GM21526 (cell line): ENCODE data around the gene NCCRP1.
"Not testable (repeated sequence)": the region's sequence is repeated elsewhere in the genome, so short reads cannot be mapped to it uniquely, and the experiment has no call there.

Source experiments
- ATAC-seq: cut with Tn5 transposase; IDR thresholded peaks from one replicate; pipeline ENCODE4 v1.9.1; 2021; ENCODE audit warnings: moderate library complexity; ENCODE audit not compliant: unreplicated experiment, low FRiP score

The NCCRP1 gene

DNA sequence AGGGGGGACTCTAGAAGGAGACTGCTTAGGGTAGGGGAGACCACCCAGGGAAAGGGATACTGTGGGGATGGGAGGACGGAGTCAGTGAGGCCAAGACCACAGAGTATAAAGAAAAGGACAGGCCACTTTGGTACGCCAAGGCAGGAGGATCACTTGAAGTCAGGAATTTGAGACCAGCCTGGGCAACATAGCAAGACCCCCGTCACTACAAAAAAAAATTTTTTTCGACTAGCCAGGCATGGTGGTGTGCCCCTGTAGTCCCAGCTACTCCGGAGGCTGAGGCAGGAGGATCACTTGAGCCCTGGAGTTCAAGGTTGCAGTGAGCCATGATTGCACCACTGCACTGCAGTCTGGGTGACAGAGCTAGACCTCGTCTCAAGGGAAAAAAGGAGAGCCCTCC is 41.4 kb downstream of the NCCRP1 start:
- no peak for ATAC-seq

DNA sequence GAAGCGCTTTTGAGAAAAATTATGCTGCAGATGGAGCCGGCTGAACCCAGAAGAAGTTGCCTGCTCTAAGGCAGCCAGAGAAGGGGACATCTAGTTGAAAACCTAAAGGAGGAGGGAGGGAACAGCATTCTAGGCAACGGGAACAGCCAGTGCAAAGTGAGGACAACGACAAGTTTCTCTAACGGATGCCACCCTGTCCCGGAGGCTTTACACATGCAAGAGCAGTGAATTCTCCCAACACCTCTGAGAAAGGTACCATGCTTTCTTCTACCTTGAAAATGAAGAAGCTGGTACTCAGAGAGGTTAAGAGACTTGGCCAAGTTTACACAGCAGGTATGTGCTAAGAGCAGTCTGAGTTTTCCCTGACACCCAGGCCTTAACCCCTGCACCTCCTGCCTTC is 42.2 kb downstream of the NCCRP1 start:
- ATAC-seq = no peak

GRCh38 chr19:39240421-39240820 is 43.7 kb downstream of the NCCRP1 start:
- no peak for ATAC-seq

DNA sequence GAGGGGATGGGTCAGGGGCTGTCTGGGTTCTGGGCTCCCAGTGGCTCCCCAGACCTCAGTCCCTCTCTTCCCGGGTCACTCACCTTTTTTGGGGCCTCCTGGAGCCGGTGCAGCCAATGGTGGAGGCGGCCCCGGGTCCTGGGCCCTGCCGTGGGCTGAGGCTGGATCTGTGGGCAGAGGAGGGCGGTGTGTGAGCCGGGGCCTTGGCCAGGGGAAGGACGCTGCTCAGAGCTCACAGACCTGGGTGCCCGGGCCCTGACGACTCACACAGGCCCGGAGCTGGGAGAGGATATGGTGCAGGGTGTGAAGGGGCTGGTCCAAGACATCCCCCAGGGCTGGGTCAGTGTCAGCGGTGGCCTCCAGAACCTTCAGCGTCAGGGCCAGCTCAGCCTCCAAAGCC is 47.0 kb downstream of the NCCRP1 start:
- ATAC-seq = not testable (repeated sequence)

DNA sequence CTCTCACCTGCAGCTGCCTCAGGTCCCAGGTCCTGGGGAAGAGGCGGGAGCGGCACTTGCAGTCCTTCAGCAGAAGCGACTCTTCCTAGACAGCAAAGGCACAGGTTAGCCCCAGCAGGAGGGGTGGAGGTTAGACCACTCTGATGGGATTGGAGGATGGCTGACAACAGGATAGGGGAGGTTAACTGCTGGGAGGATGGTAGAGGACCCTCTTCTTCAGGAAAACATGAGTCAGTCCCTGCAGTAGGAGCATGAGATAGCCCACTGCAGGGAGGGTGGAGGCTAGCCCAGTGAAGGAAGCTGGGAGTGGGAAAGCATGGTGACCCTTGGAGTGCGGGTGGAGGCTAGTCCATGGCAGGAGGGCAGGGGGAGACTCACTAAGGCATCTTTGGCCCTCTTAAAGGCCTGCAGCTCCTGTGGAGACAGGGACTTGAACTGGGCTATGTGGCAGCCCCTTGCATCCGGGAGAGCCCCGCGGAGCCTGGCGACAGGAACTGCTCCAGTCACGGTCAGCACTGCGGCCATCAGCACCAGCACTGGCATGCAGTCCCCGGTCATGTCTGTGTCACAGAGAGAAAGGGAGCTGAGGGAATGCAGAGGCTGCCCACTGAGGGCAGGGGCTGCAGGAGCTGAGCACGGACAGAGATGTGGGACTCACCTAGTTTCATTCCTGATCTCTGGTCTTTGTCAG is 47.8 kb downstream of the NCCRP1 start, which contains the start of gene IFNL3:
Gene IFNL3 (minus strand): TSS at position 597 of the 691 bp plus-strand sequence. CDS start 39 bp downstream, at position 558.
- ATAC-seq = not testable (repeated sequence)

GRCh38 chr19:39245166-39245565 is 48.4 kb downstream of the NCCRP1 start:
- not testable (repeated sequence) for ATAC-seq

DNA sequence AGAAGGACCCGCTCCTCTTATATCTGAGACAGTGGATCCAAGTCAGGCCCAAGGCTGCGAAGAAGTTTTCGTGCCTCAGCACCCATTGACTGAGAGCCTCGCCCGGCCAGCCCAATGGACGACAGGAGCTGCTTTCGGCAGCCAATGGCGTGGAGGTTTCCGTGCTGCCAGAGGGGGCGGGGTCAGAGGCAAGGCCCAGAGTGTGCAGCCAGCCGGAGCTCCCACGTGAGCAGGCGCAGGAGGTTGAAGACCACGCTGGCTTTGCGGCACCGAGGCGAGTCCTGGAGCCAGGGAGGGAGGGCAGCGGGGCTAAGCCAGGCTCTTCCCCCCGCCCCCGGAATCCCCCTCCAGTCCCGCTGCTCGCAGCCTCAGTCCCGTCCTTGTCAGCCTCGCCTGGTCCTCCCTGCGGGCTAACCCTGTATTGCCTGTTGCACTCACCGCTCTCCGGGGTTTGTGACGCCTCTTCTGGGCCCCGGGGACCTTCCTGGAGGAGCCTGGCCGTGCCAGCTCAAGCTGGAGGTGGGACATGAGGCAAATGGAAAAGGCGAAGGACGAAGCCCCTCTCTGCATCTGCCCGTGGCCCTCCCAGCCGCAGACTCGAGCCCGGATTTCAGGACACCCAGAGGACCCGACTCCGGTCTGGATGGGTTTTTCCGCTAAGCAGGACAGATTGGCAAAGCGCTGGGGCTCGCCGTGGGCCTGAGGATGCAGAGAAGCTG is 50.3 kb downstream of the NCCRP1 start:
- ATAC-seq = no peak

GRCh38 chr19:39247701-39248664 is 51.2 kb downstream of the NCCRP1 start:
- ATAC-seq = no peak

- ATAC-seq = no peak
Measured at GRCh38 chr19:39248806-39249205, 52.0 kb downstream of the NCCRP1 start, which contains the start of gene IFNL4. Gene IFNL4 (minus strand): TSS chr19:39248856.

- ATAC-seq = no peak
Measured at GRCh38 chr19:39251081-39251480, 54.3 kb downstream of the NCCRP1 start.
